HG02981 (cell line): ENCODE data around the gene RNPS1.
"Not testable (repeated sequence)": the region's sequence is repeated elsewhere in the genome, so short reads cannot be mapped to it uniquely, and the experiment has no call there.

Source experiments
- ATAC-seq: cut with Tn5 transposase; IDR thresholded peaks from one replicate; pipeline ENCODE4 v1.9.1; 2021; ENCODE audit warnings: mild to moderate bottlenecking, moderate library complexity; ENCODE audit not compliant: unreplicated experiment

Gene RNPS1

GRCh38 chr16:2284001-2284770 is 16.3 kb upstream of the RNPS1 start:
- no peak for ATAC-seq

- no peak for ATAC-seq
These were observed 15.1 kb upstream of the RNPS1 start for GRCh38 chr16:2282866-2283555.

- ATAC-seq: no peak
These were observed 14.3 kb upstream of the RNPS1 start for GRCh38 chr16:2282262-2282661.

GRCh38 chr16:2280981-2281542 is 13.1 kb upstream of the RNPS1 start:
- ATAC-seq: no peak

- ATAC-seq: no peak
These were observed 12.5 kb upstream of the RNPS1 start for GRCh38 chr16:2280461-2280860.

GRCh38 chr16:2278956-2279800 is 11.3 kb upstream of the RNPS1 start:
- no peak for ATAC-seq

GRCh38 chr16:2278272-2278608 is 10.3 kb upstream of the RNPS1 start:
- no peak for ATAC-seq

GRCh38 chr16:2277466-2278271 is 9.7 kb upstream of the RNPS1 start:
- no peak for ATAC-seq

- no peak for ATAC-seq
These were observed 8.7 kb upstream of the RNPS1 start for GRCh38 chr16:2276368-2277195.

GRCh38 chr16:2275476-2276367 is 7.8 kb upstream of the RNPS1 start:
- ATAC-seq: no peak

- ATAC-seq: no peak
These were observed 6.0 kb upstream of the RNPS1 start for GRCh38 chr16:2273931-2274330.

- no peak for ATAC-seq
These were observed 5.6 kb upstream of the RNPS1 start for GRCh38 chr16:2273484-2273883.

GRCh38 chr16:2271848-2272461 is 4.0 kb upstream of the RNPS1 start:
- ATAC-seq: no peak

- ATAC-seq: no peak
These were observed 2.9 kb upstream of the RNPS1 start for GRCh38 chr16:2270588-2271470.

GRCh38 chr16:2270070-2270462 is 2.1 kb upstream of the RNPS1 start:
- ATAC-seq: no peak

- peak; percentile 52 for ATAC-seq
These were observed 417 bp downstream of the RNPS1 start for GRCh38 chr16:2267505-2267912.

- ATAC-seq: not testable (repeated sequence)
These were observed 1.0 kb downstream of the RNPS1 start for GRCh38 chr16:2266887-2267286.
